ENCODE data around the gene TRIM65. TPM values are rescaled to one million over a fixed set of nuclear protein-coding genes. Genes with fewer than 3 reads are reported as not detected.

TRIM65 gene
- total and polyA plus RNA-seq, 2 donors, result 14.4 to 20.2 TPM

DNA sequence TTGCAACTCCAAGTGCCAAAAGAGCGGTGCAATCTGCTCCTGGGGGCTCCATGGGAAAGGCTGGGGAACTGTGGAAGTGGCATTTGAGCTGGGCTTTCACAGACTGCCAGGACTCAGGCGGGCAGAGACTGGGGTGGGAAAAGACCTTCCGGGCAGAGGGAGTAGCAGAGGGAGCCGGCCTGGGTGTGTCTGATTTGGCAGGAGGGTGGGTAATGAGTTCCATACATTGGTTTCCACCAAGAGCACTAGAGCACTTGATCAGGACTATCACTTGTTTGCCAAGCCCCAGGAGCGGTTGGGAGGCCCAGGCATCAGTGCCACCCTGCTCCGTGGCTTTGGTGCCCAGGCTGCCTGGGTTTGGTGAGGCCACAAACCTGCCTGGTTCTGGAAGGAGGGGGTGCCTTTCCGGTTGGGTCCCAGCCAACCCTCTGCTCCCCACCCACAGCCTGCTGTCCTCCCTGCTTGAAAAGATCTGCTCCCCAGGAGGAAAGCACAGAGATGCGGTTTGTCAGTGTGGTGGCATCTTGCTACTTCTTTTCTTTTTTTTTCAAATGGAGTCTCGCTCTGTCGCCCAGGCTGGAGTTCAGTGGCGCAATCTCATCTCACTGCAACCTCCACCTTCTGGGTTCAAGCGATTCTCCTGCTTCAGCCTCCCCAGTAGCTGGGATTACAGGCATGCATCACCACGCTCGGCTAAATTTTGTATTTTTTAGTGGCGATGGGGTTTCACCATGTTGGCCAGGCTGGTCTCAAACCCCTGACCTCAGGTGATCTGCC lies 14.9 kb downstream of the TRIM65 start:
- H3K27ac ChIP-seq (ENCODE audit: low read depth in 1 of 2, low read length in 1 of 2), result no peak overlapping the region
- DNase-seq (ENCODE audit: low read depth in 6 of 9, low spot score in 9 of 9), result no peak
- peaks cover 0 to 3% of the 10 kb centered on the region in 2 donors for H3K9me3 ChIP-seq (ENCODE audit: control insufficient read depth in 2 of 2, insufficient read depth in 1 of 2, low read length in 1 of 2)
- no peaks in the 10 kb centered on the region for H3K36me3 ChIP-seq (ENCODE audit: control insufficient read depth in 2 of 2, insufficient read depth in 2 of 2, low read length in 1 of 2)
- peaks cover 9 to 15% of the 10 kb centered on the region in 2 donors for H3K4me1 ChIP-seq (ENCODE audit: control insufficient read depth in 2 of 2, insufficient read depth in 2 of 2, low read length in 2 of 2)
- WGBS, result 85% methylated on average over 15 of the region's 15 CpGs
- H3K4me3 ChIP-seq (ENCODE audit: low read length in 2 of 2), result no peak overlapping the region
- peaks cover 11 to 49% of the 10 kb centered on the region in 2 donors for H3K27me3 ChIP-seq (ENCODE audit: control insufficient read depth in 2 of 2, insufficient read depth in 1 of 2, low read length in 1 of 2)

DNA sequence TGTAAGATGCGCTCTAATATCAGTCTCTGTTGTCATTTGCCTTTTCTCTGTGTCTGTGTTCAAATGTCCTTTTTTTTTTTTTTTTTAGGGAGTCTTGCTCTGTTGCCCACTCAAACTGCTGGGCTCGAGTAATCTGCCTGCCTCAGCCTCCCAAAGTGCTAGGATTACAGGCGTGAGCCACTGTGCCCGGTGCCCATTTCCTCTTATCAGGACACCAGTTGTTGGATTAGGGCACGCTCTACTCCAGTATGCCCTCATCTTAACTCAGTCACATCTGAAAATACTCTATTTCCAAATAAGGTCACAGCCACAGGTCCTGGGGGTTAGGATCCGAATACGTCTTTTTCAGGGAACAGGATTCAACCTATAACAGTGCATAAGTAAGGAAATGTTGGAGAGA lies 16.5 kb downstream of the TRIM65 start:
- Histone ChIP-seq H3K9me3 (ENCODE audit: control insufficient read depth in 2 of 2, insufficient read depth in 1 of 2, low read length in 1 of 2) (peaks cover 0 to 3% of the 10 kb centered on the region in 2 donors), H3K4me1 (ENCODE audit: control insufficient read depth in 2 of 2, insufficient read depth in 2 of 2, low read length in 2 of 2) (peaks cover 24 to 31% of the 10 kb centered on the region in 2 donors), H3K27me3 (ENCODE audit: control insufficient read depth in 2 of 2, insufficient read depth in 1 of 2, low read length in 1 of 2) (peaks cover 11 to 56% of the 10 kb centered on the region in 2 donors), H3K4me3 (ENCODE audit: low read length in 2 of 2) (no peak overlapping the region), H3K27ac (ENCODE audit: low read depth in 1 of 2, low read length in 1 of 2) (no peak overlapping the region), H3K36me3 (ENCODE audit: control insufficient read depth in 2 of 2, insufficient read depth in 2 of 2, low read length in 1 of 2) (no peaks in the 10 kb centered on the region)
- DNase-seq (ENCODE audit: low read depth in 6 of 9, low spot score in 9 of 9), result no peak
- WGBS, result 84% methylated on average over 7 of the region's 7 CpGs

DNA sequence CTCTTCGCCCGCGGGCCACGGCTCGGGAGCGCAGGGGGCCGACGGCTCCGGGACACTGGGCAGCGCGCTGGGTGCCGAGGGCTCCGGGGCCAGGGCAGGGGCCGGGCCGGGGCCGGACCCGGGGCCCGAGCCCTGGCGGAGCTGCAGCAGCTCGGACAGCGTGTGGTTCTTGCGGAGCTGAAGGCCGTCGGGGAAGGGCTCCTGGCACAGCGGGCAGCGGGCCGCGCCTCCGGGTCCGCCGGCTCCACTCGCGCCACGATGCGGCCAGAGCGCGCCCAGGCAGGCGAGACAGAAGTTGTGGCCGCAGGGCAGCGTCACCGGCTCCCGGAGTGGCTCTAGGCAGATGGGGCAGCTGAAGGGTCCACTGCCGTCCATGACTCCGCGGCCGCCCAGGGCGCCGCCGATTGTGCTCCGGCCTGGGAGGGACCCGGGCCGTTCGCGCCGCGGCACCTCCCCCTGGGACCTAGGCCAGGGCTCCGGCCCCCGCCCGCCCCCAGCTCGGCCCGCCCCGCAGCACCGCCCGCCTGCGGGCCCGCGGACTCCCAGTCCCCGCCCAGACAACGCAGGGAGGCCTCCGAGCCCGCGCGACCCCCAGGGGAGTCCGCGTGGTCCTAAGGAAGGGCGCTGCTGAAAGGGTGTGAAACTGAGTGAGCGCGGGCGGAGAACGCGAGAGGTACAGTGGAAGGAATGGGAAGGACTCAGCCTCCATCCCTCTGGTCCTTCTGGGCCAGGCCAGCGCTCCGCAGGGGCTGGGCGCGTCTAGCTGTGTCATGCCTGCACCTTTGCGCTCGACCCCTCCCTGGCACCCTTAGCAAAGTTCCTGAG lies 18.4 kb downstream of the TRIM65 start, which contains the start of gene TRIM47:
Gene TRIM47, minus strand, starts transcription at position 408 of the 825 bp plus-strand sequence. Its CDS starts 33 bp downstream, at position 375.
- peaks cover 0 to 3% of the 10 kb centered on the region in 2 donors for H3K9me3 ChIP-seq (ENCODE audit: control insufficient read depth in 2 of 2, insufficient read depth in 1 of 2, low read length in 1 of 2)
- peak in 1 of 9 donors; percentile 36 for DNase-seq (ENCODE audit: low read depth in 6 of 9, low spot score in 9 of 9)
- H3K27ac ChIP-seq (ENCODE audit: low read depth in 1 of 2, low read length in 1 of 2), result peak within 1 kb of the TSS; percentile 73 to 88
- peaks cover 0 to 9% of the 10 kb centered on the region in 2 donors for H3K36me3 ChIP-seq (ENCODE audit: control insufficient read depth in 2 of 2, insufficient read depth in 2 of 2, low read length in 1 of 2)
- H3K27me3 ChIP-seq (ENCODE audit: control insufficient read depth in 2 of 2, insufficient read depth in 1 of 2, low read length in 1 of 2), result peaks cover 11 to 56% of the 10 kb centered on the region in 2 donors
- H3K4me3 ChIP-seq (ENCODE audit: low read length in 2 of 2), result peak within 1 kb of the TSS; percentile 31 to 58
- WGBS, result under 1% methylated on average over 87 of the region's 87 CpGs
- peaks cover 24 to 35% of the 10 kb centered on the region in 2 donors for H3K4me1 ChIP-seq (ENCODE audit: control insufficient read depth in 2 of 2, insufficient read depth in 2 of 2, low read length in 2 of 2)

DNA sequence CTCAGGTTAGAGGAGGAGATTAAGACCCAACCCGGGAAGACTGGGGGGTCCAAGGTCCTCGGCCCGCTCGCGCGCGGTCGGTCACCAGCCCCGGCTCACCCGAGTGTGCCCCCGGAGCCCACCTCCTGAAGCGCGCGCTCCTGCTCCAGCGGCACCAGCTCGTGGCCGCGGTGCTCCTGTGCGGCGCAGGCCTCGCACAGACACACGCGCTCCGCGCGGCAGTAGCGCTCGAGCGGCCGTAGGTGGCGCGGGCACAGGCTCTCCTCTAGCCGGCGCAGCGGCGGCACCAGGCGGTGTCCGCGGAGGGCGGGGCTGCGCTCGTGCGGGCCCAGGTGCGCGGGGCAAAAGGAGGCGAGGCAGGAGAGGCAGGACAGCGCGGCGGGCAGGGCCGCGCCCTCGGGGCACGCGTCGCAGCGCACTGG lies 19.0 kb downstream of the TRIM65 start:
- Histone ChIP-seq H3K4me1 (ENCODE audit: control insufficient read depth in 2 of 2, insufficient read depth in 2 of 2, low read length in 2 of 2) (peaks cover 24 to 40% of the 10 kb centered on the region in 2 donors), H3K27ac (ENCODE audit: low read depth in 1 of 2, low read length in 1 of 2) (peak overlapping the region; percentile 73 to 88), H3K36me3 (ENCODE audit: control insufficient read depth in 2 of 2, insufficient read depth in 2 of 2, low read length in 1 of 2) (peaks cover 0 to 9% of the 10 kb centered on the region in 2 donors), H3K9me3 (ENCODE audit: control insufficient read depth in 2 of 2, insufficient read depth in 1 of 2, low read length in 1 of 2) (peaks cover 0 to 3% of the 10 kb centered on the region in 2 donors), H3K4me3 (ENCODE audit: low read length in 2 of 2) (peak overlapping the region; percentile 31 to 58), H3K27me3 (ENCODE audit: control insufficient read depth in 2 of 2, insufficient read depth in 1 of 2, low read length in 1 of 2) (peaks cover 11 to 56% of the 10 kb centered on the region in 2 donors)
- WGBS, result under 1% methylated on average over 56 of the region's 56 CpGs
- peak in 3 of 9 donors; percentile 62 to 72 (median 64) for DNase-seq (ENCODE audit: low read depth in 6 of 9, low spot score in 9 of 9)

DNA sequence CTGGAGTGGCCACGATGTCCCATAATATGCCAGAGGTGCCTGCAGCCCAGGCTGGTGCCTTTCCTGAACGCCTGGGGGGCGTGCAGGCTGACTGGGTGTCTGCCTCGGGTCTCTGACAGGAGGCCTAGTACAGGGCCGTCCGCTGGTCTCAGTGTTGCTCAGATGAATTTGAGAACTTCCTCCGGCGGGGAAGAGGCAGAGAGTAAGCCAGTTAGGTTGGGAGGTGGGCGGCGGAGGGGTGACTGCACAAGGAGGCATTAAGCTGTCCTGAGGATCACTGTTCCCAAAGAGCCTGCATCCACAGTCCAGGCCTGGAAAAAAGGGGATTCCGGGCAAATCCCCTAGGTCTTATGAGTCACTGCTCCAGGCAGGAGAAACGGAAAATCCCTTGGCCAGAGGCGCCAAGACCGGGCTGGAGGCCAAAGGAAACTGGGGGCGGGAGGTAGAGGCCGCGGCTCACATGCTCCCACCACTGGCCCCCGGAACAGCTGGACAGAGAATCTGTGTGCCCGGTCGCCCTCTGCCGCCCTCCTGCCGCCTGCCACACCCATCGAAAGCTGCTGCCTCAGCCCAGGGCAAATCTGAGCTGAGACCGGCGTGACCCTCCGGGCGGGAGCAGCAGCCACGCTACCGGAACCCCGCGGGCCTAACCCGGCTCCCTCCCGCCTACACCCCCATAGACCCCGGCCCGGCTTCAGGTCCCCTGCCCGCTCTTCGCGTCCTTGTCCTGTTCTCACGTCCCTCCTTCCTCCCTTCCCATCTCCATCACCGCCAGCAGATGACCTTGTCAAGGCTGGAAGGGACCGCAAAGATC lies 19.6 kb downstream of the TRIM65 start:
- Histone ChIP-seq H3K4me3 (ENCODE audit: low read length in 2 of 2) (peak overlapping the region; percentile 31 to 58), H3K27me3 (ENCODE audit: control insufficient read depth in 2 of 2, insufficient read depth in 1 of 2, low read length in 1 of 2) (peaks cover 11 to 56% of the 10 kb centered on the region in 2 donors), H3K9me3 (ENCODE audit: control insufficient read depth in 2 of 2, insufficient read depth in 1 of 2, low read length in 1 of 2) (peaks cover 0 to 3% of the 10 kb centered on the region in 2 donors), H3K27ac (ENCODE audit: low read depth in 1 of 2, low read length in 1 of 2) (peak overlapping the region; percentile 73 to 88), H3K36me3 (ENCODE audit: control insufficient read depth in 2 of 2, insufficient read depth in 2 of 2, low read length in 1 of 2) (peaks cover 0 to 9% of the 10 kb centered on the region in 2 donors), H3K4me1 (ENCODE audit: control insufficient read depth in 2 of 2, insufficient read depth in 2 of 2, low read length in 2 of 2) (peaks cover 28 to 46% of the 10 kb centered on the region in 2 donors)
- 14% methylated on average over 41 of the region's 41 CpGs for WGBS
- peak in 1 of 9 donors; percentile 37 for DNase-seq (ENCODE audit: low read depth in 6 of 9, low spot score in 9 of 9)

DNA sequence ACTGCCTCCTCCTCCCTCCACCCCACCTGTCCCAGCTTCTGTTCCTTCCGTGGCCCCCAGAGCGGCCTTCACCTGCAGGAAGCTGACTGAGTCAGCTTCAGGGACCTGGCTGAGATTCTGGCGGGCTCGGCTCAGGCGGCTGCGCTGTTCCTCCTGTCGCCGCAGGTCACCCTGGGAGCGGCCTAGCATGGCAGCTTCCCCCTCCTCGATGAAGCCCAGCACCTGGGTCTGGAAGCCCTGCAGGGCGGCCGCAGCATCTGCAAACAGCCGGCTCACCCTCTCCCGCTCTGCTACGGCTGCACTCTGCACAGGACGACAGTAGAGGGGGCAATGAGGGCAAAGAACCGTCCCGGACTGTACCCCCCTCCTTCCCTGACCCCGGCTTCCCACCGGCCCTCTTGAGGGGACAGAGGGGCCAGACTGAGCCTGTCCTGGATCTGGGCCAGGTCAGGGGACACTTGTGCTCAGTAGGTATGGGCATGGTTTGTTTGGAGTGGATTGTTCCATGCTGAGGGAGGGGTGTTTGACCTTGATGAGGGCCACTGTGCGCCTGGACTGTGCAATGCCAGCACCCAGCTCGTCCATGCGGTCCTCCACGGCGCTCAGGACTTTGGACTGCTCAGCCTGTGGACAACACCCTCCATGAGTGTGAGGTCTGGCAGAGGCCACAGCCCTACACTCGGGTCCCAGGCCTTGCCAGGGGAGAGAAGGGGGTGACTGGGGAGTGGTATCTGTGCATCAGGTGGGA lies 20.4 kb downstream of the TRIM65 start:
- DNase-seq (ENCODE audit: low read depth in 6 of 9, low spot score in 9 of 9), result peak in 6 of 9 donors; percentile 47 to 90 (median 68)
- Histone ChIP-seq H3K4me3 (ENCODE audit: low read length in 2 of 2) (peak overlapping the region; percentile 28 to 58), H3K27ac (ENCODE audit: low read depth in 1 of 2, low read length in 1 of 2) (peak overlapping the region; percentile 73 to 88), H3K9me3 (ENCODE audit: control insufficient read depth in 2 of 2, insufficient read depth in 1 of 2, low read length in 1 of 2) (peaks cover 0 to 3% of the 10 kb centered on the region in 2 donors), H3K4me1 (ENCODE audit: control insufficient read depth in 2 of 2, insufficient read depth in 2 of 2, low read length in 2 of 2) (peaks cover 28 to 46% of the 10 kb centered on the region in 2 donors), H3K36me3 (ENCODE audit: control insufficient read depth in 2 of 2, insufficient read depth in 2 of 2, low read length in 1 of 2) (peaks cover 0 to 9% of the 10 kb centered on the region in 2 donors), H3K27me3 (ENCODE audit: control insufficient read depth in 2 of 2, insufficient read depth in 1 of 2, low read length in 1 of 2) (peaks cover 11 to 53% of the 10 kb centered on the region in 2 donors)
- WGBS, result 18% methylated on average over 26 of the region's 26 CpGs

DNA sequence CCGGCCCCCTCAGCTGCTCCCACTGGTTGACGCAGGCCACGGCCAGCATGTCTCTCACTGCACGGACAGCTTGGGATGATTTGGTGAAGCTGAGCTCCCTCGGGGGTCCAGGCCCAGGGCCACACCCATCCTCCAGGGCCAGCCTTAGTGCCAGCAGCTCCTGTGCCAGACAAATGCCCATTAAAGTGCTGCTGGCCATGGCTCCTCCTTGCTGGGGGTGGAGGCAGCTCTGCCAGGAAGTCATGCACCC lies 20.9 kb downstream of the TRIM65 start:
- Histone ChIP-seq H3K27me3 (ENCODE audit: control insufficient read depth in 2 of 2, insufficient read depth in 1 of 2, low read length in 1 of 2) (peaks cover 11 to 48% of the 10 kb centered on the region in 2 donors), H3K36me3 (ENCODE audit: control insufficient read depth in 2 of 2, insufficient read depth in 2 of 2, low read length in 1 of 2) (peaks cover 0 to 9% of the 10 kb centered on the region in 2 donors), H3K4me1 (ENCODE audit: control insufficient read depth in 2 of 2, insufficient read depth in 2 of 2, low read length in 2 of 2) (peaks cover 28 to 46% of the 10 kb centered on the region in 2 donors), H3K4me3 (ENCODE audit: low read length in 2 of 2) (peak overlapping the region; percentile 28 to 58), H3K9me3 (ENCODE audit: control insufficient read depth in 2 of 2, insufficient read depth in 1 of 2, low read length in 1 of 2) (peaks cover 0 to 3% of the 10 kb centered on the region in 2 donors), H3K27ac (ENCODE audit: low read depth in 1 of 2, low read length in 1 of 2) (peak overlapping the region; percentile 73 to 88)
- WGBS, result 51% methylated on average over 5 of the region's 5 CpGs
- DNase-seq (ENCODE audit: low read depth in 6 of 9, low spot score in 9 of 9), result no peak
